Measurements from ENCODE around the gene AGTRAP.

GRCh38 chr1:11740258-11741192 is 4.6 kb downstream of the AGTRAP start:
- no peak for TF ChIP-seq YY1 (IDR thresholded peaks at IDR 0.05; ENCODE audit: insufficient read depth, insufficient read length)
- TF ChIP-seq SUZ12 (IDR thresholded peaks at IDR 0.05; ENCODE audit: extremely low read depth, insufficient read depth, insufficient read length), result no peak
- no peak for TF ChIP-seq ZNF274 (IDR thresholded peaks at IDR 0.05; ENCODE audit: low read depth, low read length)
